Dedifferentiated amniotic fluid mesenchymal stem cell (primary cell): ENCODE data around the gene MRS2.
"Not testable (repeated sequence)": the region's sequence is repeated elsewhere in the genome, so short reads cannot be mapped to it uniquely, and the experiment has no call there.

Experiments
- DNase-seq: peaks from one replicate; pipeline ENCODE4 v3.0.0-alpha.2; 2016; ENCODE audit errors: extremely low spot score

Gene MRS2

GRCh38 chr6:24402697-24403500 lies at the start of gene MRS2:
Gene MRS2 (plus strand): TSS chr6:24402936. CDS start chr6:24403047, 111 bp downstream.
- peak; percentile 37 for DNase-seq

- DNase-seq, result no peak
These were observed 48.9 kb upstream of the MRS2 start for GRCh38 chr6:24353861-24354260.

GRCh38 chr6:24355393-24355792 lies 47.3 kb upstream of the MRS2 start:
- DNase-seq, result no peak

GRCh38 chr6:24356310-24356973 lies 46.3 kb upstream of the MRS2 start:
- DNase-seq, result no peak

GRCh38 chr6:24357336-24358218 lies 45.2 kb upstream of the MRS2 start, which contains the start of gene DCDC2:
Gene DCDC2 (minus strand): TSS chr6:24358059. CDS start chr6:24357750, 309 bp downstream.
- DNase-seq, result no peak

GRCh38 chr6:24358219-24358821 lies 44.4 kb upstream of the MRS2 start:
- DNase-seq, result no peak

- peak; percentile 51 for DNase-seq
These were observed 42.9 kb upstream of the MRS2 start for GRCh38 chr6:24359640-24360454.

GRCh38 chr6:24362363-24362762 lies 40.4 kb upstream of the MRS2 start:
- DNase-seq, result not testable (repeated sequence)

- not testable (repeated sequence) for DNase-seq
These were observed 37.6 kb upstream of the MRS2 start for GRCh38 chr6:24365103-24365633.

GRCh38 chr6:24374612-24375011 lies 28.1 kb upstream of the MRS2 start:
- no peak for DNase-seq

GRCh38 chr6:24376871-24377270 lies 25.9 kb upstream of the MRS2 start:
- DNase-seq, result no peak

- DNase-seq, result no peak
These were observed 24.2 kb upstream of the MRS2 start for GRCh38 chr6:24378473-24379097.

GRCh38 chr6:24381476-24382219 lies 21.1 kb upstream of the MRS2 start:
- DNase-seq, result no peak

GRCh38 chr6:24382220-24382540 lies 20.6 kb upstream of the MRS2 start:
- no peak for DNase-seq

- not testable (repeated sequence) for DNase-seq
These were observed 19.7 kb upstream of the MRS2 start for GRCh38 chr6:24382891-24383494.

GRCh38 chr6:24384369-24385130 lies 18.2 kb upstream of the MRS2 start:
- DNase-seq, result not testable (repeated sequence)

- DNase-seq, result no peak
These were observed 17.0 kb upstream of the MRS2 start for GRCh38 chr6:24385536-24386269.

GRCh38 chr6:24387818-24388217 lies 14.9 kb upstream of the MRS2 start:
- DNase-seq, result no peak
